ENCODE results near the gene PHEX.
"Not testable (repeated sequence)": the region's sequence is repeated elsewhere in the genome, so short reads cannot be mapped to it uniquely, and the experiment has no call there.

The PHEX gene

GRCh38 chrX:22272613-22273012 lies 240.5 kb downstream of the PHEX start, which contains the start of gene CBLL2:
Gene CBLL2, plus strand, starts transcription at chrX:22272913. Its CDS starts 79 bp downstream, at chrX:22272992.
- DNase-seq = no peak

GRCh38 chrX:22273714-22274317 lies 241.7 kb downstream of the PHEX start:
- DNase-seq = no peak

GRCh38 chrX:22276781-22277180 lies 244.7 kb downstream of the PHEX start:
- no peak for DNase-seq

GRCh38 chrX:22278375-22278774 lies 246.2 kb downstream of the PHEX start:
- DNase-seq = no peak

- DNase-seq = not testable (repeated sequence)
These were observed 257.1 kb downstream of the PHEX start for GRCh38 chrX:22289209-22289608.

- DNase-seq = no peak
These were observed 264.7 kb downstream of the PHEX start for GRCh38 chrX:22296871-22297270.

- DNase-seq = no peak
These were observed 268.0 kb downstream of the PHEX start for GRCh38 chrX:22300130-22300529.
